Measurements from ENCODE around the gene AGAP4.
"Not testable (repeated sequence)": the region's sequence is repeated elsewhere in the genome, so short reads cannot be mapped to it uniquely, and the experiment has no call there.

AGAP4 gene

DNA sequence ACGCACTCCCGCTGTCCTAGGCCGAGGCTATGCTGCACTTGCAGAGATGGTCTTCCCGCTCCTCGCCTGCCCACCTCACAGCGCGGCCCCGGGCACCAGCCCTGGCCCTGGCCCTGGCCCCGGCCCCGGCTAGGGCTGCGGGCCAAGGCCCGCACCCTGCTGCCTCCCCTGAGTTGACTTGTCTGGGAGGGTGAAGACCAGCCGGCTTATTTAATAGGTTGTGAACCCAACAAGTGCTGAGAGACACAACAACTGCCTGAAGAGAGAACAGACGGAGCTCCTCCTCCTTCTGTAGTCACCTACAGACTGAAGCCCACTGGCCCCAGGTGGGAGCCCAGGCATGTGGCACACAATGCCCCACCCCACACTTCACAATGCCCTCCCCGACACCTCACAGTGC is at the start of gene AGAP4:
Gene AGAP4, minus strand, starts transcription at position 101 of the 400 bp plus-strand sequence. CDS start 153 bp downstream, outside the sequence.
- not testable (repeated sequence) for DNase-seq (ENCODE audit: low spot score)

DNA sequence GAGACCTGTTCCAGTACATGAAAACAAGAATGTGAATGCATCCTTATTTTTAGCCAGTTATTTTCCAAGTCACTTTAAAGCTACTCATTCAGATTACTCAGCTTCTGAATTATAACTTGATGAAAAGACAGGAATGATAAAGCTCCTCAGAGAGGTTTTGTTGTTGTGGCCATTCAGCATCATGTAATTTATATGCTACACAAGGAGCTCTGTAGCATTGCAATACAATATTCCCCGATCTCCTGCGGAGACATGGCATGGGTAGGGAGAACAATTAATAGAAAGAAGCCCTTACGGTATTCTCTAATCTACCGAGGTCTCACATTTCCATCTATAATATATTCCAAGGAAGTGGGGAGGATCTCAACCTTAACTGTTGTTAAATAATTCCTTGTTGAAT is 43.4 kb upstream of the AGAP4 start:
- DNase-seq (ENCODE audit: low spot score) = not testable (repeated sequence)

- DNase-seq (ENCODE audit: low spot score) = not testable (repeated sequence)
Observed at GRCh38 chr10:45889539-45890230, 42.4 kb upstream of the AGAP4 start.

DNA sequence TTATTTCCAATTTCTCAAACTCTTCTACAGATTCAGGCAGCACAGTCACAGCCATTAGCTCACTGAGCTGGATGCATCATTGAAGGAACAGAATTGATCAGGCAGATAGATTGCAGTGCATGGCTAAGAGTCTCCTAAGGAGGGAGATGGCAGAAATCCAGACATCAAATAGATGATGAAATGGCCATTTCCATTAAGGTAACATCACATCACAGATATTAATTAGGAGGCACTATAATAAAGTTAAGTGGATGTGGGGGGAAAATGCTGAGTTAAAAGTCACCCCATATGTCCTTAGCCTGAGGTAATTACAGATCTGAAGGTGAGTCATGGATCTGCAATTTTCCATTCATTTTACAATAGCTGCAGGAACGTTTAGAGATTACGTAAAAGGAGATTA is 35.6 kb upstream of the AGAP4 start:
- not testable (repeated sequence) for DNase-seq (ENCODE audit: low spot score)

DNA sequence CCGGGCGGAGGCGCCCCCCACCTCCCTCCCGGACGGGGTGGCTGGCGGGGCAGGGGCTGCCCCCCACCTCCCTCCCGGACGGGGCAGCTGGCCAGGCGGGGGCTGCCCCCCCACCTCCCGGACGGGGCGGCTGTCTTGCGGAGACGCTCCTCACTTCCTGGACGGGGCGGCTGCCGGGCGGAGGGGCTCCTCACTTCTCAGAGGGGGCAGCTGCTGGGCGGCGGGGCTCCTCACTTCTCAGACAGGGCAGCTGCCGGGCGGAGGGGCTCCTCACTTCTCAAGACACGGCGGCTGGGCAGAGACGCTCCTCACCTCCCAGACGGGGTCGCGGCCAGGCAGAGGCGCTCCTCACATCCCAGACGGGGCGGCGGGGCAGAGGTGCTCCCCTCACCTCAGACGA is 18.1 kb upstream of the AGAP4 start:
- DNase-seq (ENCODE audit: low spot score) = not testable (repeated sequence)

- DNase-seq (ENCODE audit: low spot score) = not testable (repeated sequence)
Observed at GRCh38 chr10:45864264-45864663, 17.0 kb upstream of the AGAP4 start.

GRCh38 chr10:45863632-45864031 is 16.3 kb upstream of the AGAP4 start:
- DNase-seq (ENCODE audit: low spot score) = not testable (repeated sequence)

- DNase-seq (ENCODE audit: low spot score) = not testable (repeated sequence)
Observed at GRCh38 chr10:45857931-45858330, 10.6 kb upstream of the AGAP4 start.

DNA sequence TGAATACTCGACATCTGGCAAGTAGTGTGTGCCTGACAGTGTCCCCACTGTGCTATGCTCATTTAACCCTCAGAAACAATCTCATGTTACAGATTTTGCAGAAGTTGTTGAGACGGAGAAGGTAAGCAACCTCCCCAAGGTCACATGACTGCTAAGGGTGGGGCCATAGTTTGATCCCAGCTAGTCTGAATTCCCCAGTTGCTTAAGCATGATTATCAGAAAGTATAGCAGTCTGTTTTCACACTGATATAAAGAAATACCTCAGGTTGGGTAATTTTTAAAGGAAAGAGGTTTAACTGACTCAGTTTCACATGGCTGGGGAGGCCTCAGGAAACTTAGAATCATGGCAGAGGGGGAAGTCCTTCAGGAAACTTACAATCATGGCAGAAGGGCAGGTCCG is 1.2 kb upstream of the AGAP4 start:
- not testable (repeated sequence) for DNase-seq (ENCODE audit: low spot score)

DNA sequence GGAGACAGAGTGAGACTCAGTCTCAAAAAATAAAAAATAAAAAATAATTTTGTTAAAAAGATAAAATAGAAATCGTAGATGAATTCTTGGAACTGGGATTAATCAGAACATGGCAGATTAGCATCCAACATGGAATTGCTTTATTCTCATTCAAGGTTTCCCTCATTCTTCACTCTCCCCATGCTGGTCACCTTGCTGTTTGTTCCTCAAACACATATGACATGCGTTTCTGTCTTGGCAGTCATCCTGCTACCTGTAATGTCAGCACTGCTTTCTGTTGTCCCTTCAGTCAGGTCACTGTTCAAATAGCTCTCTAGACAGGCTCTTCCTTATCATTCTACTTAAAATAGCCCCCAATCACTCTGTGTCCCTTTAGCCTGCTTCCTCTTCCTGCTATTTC is 24.4 kb downstream of the AGAP4 start:
- DNase-seq (ENCODE audit: low spot score) = not testable (repeated sequence)

- not testable (repeated sequence) for DNase-seq (ENCODE audit: low spot score)
Observed at GRCh38 chr10:45820107-45820830, 27.0 kb downstream of the AGAP4 start.

GRCh38 chr10:45819552-45819951 is 27.7 kb downstream of the AGAP4 start:
- DNase-seq (ENCODE audit: low spot score) = no peak

DNA sequence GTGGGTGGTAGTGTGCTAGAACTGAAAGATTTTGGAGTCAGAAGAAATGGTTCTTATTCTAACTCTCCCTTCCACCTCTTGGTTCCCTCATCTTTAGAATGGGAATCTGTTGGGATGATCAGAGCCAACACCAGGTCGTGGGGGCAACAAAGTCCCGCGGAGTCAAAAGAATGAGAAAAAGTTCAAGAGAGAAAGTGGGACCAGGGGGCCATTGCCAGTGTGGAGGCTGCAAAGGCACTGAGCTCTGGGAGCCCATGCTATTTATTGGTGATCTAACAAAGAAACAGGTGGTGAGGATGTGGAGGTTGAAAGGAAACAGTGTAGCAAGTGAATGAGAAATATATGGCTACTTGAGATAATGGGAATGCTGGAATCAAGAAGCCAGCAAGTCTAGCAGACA is 29.4 kb downstream of the AGAP4 start:
- DNase-seq (ENCODE audit: low spot score) = no peak

DNA sequence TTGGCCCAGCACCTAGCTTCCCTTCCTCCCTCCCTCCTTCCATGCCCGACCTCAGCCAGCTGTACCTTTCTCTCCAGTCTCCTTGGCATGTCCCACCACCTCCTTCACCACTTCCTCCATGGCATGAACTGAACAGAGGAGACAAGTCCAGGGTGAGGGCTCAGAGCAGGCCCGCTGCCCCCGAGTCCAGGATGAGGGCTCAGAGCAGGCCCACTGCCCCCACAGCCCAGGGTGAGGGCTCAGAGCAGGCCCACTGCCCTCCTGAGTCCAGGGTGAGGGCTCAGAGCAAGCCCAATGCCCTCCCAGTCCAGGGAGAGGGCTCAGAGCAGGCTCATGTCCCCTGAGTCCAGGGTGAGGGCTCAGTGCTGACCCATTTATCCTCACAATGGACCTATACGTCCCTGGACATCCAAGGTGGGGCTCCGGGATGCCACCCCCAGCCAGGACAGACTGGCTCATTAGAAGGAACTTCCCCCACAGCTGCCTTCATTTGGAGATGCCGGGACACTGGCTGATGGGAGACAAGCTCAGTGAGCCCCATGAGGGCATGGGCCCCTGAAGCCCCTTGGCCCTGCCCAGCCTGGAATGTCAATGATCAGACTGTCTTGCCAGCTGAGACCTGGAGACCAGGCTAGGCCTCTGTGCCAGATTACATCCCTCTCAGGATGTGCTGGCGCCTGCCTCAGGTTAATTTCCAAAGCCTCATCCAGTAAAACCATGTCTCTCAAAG is 30.0 kb downstream of the AGAP4 start:
- no peak for DNase-seq (ENCODE audit: low spot score)

DNA sequence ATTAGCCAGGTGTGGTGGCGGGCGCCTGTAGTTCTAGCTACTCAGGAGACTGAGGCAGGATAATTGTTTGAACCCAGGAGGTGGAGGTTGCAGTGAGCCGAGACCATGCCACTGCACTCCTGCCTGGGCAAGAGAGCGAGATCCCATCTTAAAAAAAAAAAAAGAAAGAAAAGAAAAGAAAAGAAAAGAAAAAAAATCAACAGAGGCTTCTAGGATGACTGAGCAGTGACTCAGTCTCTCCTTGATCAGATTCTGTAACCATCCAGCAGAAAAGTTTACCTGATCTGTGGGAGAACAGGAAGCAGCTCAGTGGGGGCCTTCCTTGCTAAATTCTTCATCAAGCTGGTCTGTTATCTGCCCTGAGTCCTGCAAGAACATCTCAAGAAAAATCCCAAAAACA is 33.2 kb downstream of the AGAP4 start:
- DNase-seq (ENCODE audit: low spot score) = not testable (repeated sequence)

- not testable (repeated sequence) for DNase-seq (ENCODE audit: low spot score)
Observed at GRCh38 chr10:45812959-45813358, 34.3 kb downstream of the AGAP4 start.

GRCh38 chr10:45811075-45811474 is 36.2 kb downstream of the AGAP4 start:
- DNase-seq (ENCODE audit: low spot score) = no peak

- DNase-seq (ENCODE audit: low spot score) = no peak
Observed at GRCh38 chr10:45809837-45810236, 37.5 kb downstream of the AGAP4 start.

DNA sequence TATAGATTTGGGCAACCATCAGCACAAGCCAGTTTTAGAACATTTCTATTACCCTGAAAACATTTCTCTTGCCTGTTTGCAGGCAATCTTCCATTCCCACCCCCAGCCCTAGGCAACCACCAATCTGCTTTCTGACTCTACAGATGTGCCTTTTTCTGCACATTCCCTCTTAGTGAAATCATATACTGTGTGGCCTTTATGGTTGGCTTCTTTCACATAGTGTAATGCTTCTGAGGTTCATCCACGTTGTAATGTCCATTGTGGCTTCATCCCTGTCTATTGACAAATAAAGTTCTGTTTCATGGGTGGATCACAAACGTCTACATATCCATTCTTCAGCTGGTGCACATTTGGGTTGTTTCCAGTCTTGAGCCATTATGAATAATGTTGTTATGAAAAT is 42.3 kb downstream of the AGAP4 start:
- not testable (repeated sequence) for DNase-seq (ENCODE audit: low spot score)

DNA sequence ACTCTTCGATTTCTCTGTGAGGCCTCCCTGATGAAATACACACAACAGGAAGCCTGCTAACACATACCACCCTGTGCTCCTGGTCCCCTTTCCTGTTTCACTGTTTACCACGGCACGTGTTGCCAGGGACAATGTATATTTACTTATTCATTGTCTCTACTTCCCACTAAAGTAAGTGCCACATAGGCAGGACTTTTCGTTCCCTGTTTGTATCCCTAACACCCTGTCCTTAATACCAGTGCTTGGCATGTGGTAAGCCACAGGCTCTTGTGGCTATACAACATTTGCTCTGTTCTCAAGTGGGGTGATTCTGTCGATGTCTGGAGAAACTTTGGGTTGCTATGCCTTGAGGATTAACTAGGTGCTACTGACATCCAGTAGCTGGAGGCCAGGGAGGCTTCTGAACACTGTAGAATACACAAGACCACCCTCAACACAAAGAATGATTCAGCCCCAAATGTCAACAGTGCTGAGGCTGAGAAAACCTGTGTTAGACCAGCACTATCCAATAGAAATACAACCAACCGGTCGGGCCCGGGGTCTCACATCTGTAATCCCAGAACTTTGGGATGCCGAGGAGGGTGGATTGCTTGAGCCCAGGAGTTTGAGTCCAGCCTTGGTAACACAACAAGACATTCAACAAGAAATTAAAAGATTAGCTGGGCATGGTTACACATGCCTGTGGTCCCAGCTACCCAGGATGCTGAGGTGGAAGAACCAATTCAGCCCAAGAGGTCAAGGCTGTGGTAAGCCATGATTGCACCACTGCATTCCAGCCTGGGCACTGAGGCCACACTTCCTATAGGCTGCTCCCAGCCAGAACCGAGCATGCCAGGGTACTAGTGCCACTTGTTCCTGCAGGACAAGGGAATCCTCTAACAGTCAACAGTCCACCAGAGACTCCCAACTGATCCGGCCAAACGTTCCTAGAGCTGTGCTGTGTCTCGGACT is 44.0 kb downstream of the AGAP4 start:
- DNase-seq (ENCODE audit: low spot score) = not testable (repeated sequence)

DNA sequence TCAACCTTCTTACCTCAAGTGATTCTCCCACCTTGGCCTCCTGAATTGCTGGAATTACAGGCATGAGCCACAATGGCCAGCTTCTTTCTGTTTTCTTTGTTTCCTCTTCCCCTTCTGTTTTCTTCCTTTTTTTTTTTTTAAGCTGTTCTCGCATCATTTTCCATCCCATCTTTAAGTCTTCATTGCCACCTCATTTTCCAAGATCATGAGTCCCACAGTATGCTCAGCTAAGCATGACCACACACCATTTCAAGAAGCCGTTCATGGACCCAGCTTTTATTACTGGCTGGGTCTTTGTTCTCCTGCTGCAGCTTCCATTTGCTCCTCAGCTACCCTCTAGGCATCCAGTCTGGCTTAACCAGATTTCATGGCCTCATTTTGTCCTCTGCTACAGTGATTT is 52.5 kb downstream of the AGAP4 start:
- DNase-seq (ENCODE audit: low spot score) = not testable (repeated sequence)

Data from globus pallidus (tissue), 1 donor.